ENCODE measurements around the gene DMRTB1.

DNA sequence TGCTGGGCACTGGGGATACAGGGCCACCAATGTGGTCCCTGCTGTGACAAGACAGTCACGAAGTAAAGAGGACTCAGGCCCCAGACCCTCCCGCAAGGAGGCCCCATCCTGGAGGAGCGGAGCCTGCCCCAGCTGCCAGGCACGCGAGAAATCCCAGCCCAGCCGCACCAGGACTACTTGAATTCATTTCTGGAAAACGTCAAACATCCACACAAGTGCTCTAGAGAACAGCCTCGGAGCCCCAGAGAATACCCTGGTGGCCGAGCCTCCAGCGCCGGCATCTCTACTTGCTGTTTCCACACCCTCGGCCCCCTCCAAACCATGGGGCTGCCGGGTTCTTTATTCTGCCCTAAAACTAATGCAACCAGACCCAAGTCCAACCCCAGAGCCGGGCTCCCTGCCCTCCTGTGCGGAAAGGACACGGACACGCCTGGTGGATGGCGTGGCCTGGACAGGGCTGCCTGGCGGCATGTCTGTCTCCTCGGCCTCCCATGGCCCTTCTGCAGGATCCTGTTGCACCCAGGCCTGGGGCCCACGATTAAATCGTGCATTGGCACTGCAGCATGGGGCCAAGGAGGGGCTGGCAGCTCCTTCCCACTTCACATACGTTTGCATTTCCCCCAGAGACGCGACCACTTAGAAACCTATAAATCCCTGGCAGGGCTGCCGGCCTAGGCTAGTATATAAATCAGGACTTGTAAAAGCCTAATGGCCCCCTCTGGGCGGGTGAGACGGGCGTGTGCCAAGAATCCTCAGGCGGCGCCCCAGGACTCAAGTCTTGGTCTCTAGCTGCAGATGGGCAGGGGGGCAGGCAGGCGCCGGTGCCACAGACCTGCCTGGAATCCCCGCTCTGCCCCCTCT, 41.2 kb downstream of the DMRTB1 start:
- TF ChIP-seq, protein P1, sequence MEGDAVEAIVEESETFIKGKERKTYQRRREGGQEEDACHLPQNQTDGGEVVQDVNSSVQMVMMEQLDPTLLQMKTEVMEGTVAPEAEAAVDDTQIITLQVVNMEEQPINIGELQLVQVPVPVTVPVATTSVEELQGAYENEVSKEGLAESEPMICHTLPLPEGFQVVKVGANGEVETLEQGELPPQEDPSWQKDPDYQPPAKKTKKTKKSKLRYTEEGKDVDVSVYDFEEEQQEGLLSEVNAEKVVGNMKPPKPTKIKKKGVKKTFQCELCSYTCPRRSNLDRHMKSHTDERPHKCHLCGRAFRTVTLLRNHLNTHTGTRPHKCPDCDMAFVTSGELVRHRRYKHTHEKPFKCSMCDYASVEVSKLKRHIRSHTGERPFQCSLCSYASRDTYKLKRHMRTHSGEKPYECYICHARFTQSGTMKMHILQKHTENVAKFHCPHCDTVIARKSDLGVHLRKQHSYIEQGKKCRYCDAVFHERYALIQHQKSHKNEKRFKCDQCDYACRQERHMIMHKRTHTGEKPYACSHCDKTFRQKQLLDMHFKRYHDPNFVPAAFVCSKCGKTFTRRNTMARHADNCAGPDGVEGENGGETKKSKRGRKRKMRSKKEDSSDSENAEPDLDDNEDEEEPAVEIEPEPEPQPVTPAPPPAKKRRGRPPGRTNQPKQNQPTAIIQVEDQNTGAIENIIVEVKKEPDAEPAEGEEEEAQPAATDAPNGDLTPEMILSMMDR (IDR thresholded peaks at IDR 0.05; ENCODE audit: borderline replicate concordance, extremely low read depth, low read length, poor library complexity, severe bottlenecking), result no peak
- no peak for TF ChIP-seq EZH2 (IDR thresholded peaks at IDR 0.05; ENCODE audit: borderline replicate concordance, low read depth, low read length, severe bottlenecking)

All from DND-41 (cell line).